Sigmoid colon (tissue), 7 donors: ENCODE results near the gene RITA1. TPM values are rescaled to one million over a fixed set of nuclear protein-coding genes. Genes with fewer than 3 reads are reported as not detected.
A peak's percentile ranks its signal among the peaks of the same experiment; 100 is the strongest.

Experiments used
- DNase-seq: peaks from one replicate; pipeline ENCODE4 v3.0.0-alpha.2; 2019
- H3K27ac ChIP-seq, 4 donors: fragments of 200-600 bp; sonication (generic); one replicate each; pipeline ENCODE4 v1.5.1; 2016 to 2019; ENCODE audit warnings: mild to moderate bottlenecking in 1 of 4
- H3K27me3 ChIP-seq, 3 donors: fragments of 200-600 bp; sonication (generic); one replicate each; pipeline ENCODE4 v1.5.1; 2019; ENCODE audit warnings: mild to moderate bottlenecking in 1 of 3
- H3K36me3 ChIP-seq, 4 donors: fragments of 200-600 bp; sonication (generic); one replicate each; pipeline ENCODE4 v1.5.1; 2016 to 2019
- H3K4me1 ChIP-seq, 4 donors: fragments of 200-600 bp; sonication (generic); one replicate each; pipeline ENCODE4 v1.5.1; 2017 to 2019
- H3K4me3 ChIP-seq, 4 donors: fragments of 200-600 bp; sonication (generic); one replicate each; pipeline ENCODE4 v1.5.1; 2017 to 2019; ENCODE audit warnings: mild to moderate bottlenecking in 2 of 4, moderate library complexity in 1 of 4
- H3K9me3 ChIP-seq, 4 donors: fragments of 200-600 bp in 3 of 4; sonication (generic) in 3 of 4; one replicate each; pipeline versions ENCODE4 v1.5.1 to v1.6.1; 2013 to 2019
- EP300 ChIP-seq, 4 donors: sonication (generic); formaldehyde crosslinking; IDR thresholded peaks; one replicate each; pipeline ENCODE4 v1.6.1; 2017; ENCODE audit warnings: antibody characterized with exemption in 4 of 4
- POLR2A ChIP-seq, 2 donors: fragments of 450-650 bp; IDR thresholded peaks; one replicate each; pipeline ENCODE4 v1.6.1; 2016; ENCODE audit warnings: antibody characterized with exemption in 2 of 2, mild to moderate bottlenecking in 2 of 2, moderate library complexity in 2 of 2
- POLR2AphosphoS5 ChIP-seq, 4 donors: sonication (generic); formaldehyde crosslinking; IDR thresholded peaks; one replicate each; pipeline ENCODE4 v1.6.1; 2017; ENCODE audit warnings: antibody characterized with exemption in 4 of 4
- WGBS, 2 donors: extraction: QIAGEN DNeasy Blood & Tissue Kit; methylation state at CpG; one replicate each; pipeline ENCODE4 v1.1.7; 2013; 5-methylcytosine and 5-hydroxymethylcytosine counted together
- intact Hi-C: fragments of 100-400 bp; cut with DNase I; formaldehyde crosslinking; loops from one replicate; pipeline ENCODE4 v1.15.1; 2023
- polyA plus RNA-seq, 3 donors: library from polyadenylated mRNA; stranded (reverse); fragments of 200-250 nt; gene quantifications; one replicate each; pipeline ENCODE4 v1.2.3, GENCODE V29; 2013
- total RNA-seq, 4 donors: library from RNA; depleted of rRNA; stranded (reverse); fragments of >200 nt; gene quantifications; one replicate each; pipeline ENCODE4 v1.1.0, GENCODE V29; 2016
- TF ChIP-seq, protein P1 (sequence below), 4 experiments: fragments of 450-650 bp in 3 of 4; fragments of 200-600 bp in 1 of 4; IDR thresholded peaks; one replicate each; pipeline ENCODE4 v1.5.1; 2016 to 2019; ENCODE audit warnings: antibody characterized with exemption in 4 of 4, mild to moderate bottlenecking in 3 of 4, moderate library complexity in 2 of 4
- donor health status: healthy with polysubstance abuse.
- donor health status: Bipolar disorder and iron deficiency.
- donor health status: healthy.

RITA1 gene
- total and polyA plus RNA-seq, 7 donors: 12.5 to 28.4 (median 16.5) TPM

GRCh38 chr12:113184900-113185179, 681 bp upstream of the RITA1 start:
- TF ChIP-seq POLR2AphosphoS5 (IDR thresholded peaks at IDR 0.05): peak in 1 of 4 donors; percentile 35
- TF ChIP-seq, protein P1, sequence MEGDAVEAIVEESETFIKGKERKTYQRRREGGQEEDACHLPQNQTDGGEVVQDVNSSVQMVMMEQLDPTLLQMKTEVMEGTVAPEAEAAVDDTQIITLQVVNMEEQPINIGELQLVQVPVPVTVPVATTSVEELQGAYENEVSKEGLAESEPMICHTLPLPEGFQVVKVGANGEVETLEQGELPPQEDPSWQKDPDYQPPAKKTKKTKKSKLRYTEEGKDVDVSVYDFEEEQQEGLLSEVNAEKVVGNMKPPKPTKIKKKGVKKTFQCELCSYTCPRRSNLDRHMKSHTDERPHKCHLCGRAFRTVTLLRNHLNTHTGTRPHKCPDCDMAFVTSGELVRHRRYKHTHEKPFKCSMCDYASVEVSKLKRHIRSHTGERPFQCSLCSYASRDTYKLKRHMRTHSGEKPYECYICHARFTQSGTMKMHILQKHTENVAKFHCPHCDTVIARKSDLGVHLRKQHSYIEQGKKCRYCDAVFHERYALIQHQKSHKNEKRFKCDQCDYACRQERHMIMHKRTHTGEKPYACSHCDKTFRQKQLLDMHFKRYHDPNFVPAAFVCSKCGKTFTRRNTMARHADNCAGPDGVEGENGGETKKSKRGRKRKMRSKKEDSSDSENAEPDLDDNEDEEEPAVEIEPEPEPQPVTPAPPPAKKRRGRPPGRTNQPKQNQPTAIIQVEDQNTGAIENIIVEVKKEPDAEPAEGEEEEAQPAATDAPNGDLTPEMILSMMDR (IDR thresholded peaks at IDR 0.05): no peak
- 0% methylated on average over 20 of the region's 20 CpGs for WGBS, 2 donors
- H3K9me3 ChIP-seq: no peaks in the 10 kb centered on the region
- peak; percentile 95 for DNase-seq
- intact Hi-C loops: loop anchor here (2.0 to 10.0 kb wide), 3 partner anchors 36 to 174 kb away; partner anchors contain the start of genes PLBD2 and TPCN1
- no peaks in the 10 kb centered on the region for H3K27me3 ChIP-seq
- H3K4me3 ChIP-seq: peak overlapping the region; percentile 77 to 99 (median 86)
- H3K36me3 ChIP-seq: peaks cover 1 to 21% (median 7%) of the 10 kb centered on the region in 4 donors
- H3K4me1 ChIP-seq: peaks cover 0 to 30% (median 26%) of the 10 kb centered on the region in 4 donors
- H3K27ac ChIP-seq: peak overlapping the region; percentile 93 to 97 (median 96)

- no peaks in the 10 kb centered on the region for H3K9me3 ChIP-seq
- peak overlapping the region; percentile 93 to 97 (median 96) for H3K27ac ChIP-seq
- WGBS, 2 donors: 4 to 10% methylated on average over 11 of the region's 11 CpGs
Observed at GRCh38 chr12:113186033-113186365, 478 bp downstream of the RITA1 start.

DNA sequence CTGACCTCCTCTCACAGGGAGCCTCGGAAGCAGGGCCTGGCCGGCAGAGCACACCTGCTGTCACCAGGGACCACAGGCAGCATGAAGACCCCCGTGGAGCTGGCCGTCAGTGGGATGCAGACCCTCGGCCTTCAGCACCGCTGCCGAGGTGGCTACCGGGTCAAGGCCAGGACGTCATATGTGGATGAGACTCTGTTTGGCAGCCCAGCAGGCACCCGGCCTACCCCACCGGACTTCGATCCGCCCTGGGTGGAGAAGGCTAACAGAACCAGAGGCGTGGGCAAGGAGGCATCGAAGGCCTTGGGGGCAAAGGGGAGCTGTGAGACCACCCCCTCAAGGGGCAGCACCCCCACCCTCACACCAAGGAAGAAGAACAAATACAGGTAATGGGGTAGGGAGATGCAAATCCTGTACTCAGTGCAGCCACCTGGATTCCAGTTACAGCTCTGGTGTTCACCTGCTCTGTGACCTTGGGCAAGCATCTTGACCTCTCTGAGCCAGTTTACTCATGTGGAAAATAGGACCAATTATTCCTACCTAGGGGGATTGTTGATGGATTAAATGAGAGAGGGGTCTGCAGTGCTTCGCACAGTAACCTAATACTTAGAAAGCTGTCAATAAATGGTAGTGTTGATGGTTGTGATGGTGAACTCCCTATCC, 1.3 kb downstream of the RITA1 start:
- peak overlapping the region in 3 of 4 donors; percentile 4 to 96 (median 95) for H3K27ac ChIP-seq
- no peak for TF ChIP-seq POLR2AphosphoS5 (IDR thresholded peaks at IDR 0.05)
- no peak for TF ChIP-seq EP300 (IDR thresholded peaks at IDR 0.05)
- TF ChIP-seq, protein P1 (IDR thresholded peaks at IDR 0.05): no peak
- TF ChIP-seq POLR2A (IDR thresholded peaks at IDR 0.05): no peak
- DNase-seq: no peak

More at GRCh38 chr12:113186033-113186365, 478 bp downstream of the RITA1 start:
- intact Hi-C loops: loop anchor here (10.0 kb wide), 1 partner anchor 59 kb away; no protein-coding TSS in a partner anchor
- peaks cover 0 to 30% (median 26%) of the 10 kb centered on the region in 4 donors for H3K4me1 ChIP-seq
- TF ChIP-seq POLR2AphosphoS5 (IDR thresholded peaks at IDR 0.05) (no peak), EP300 (IDR thresholded peaks at IDR 0.05) (no peak), POLR2A (IDR thresholded peaks at IDR 0.05) (no peak)
- TF ChIP-seq, protein P1 (IDR thresholded peaks at IDR 0.05): no peak
- DNase-seq: no peak
- H3K4me3 ChIP-seq: peak overlapping the region; percentile 77 to 99 (median 86)
- H3K27me3 ChIP-seq: no peaks in the 10 kb centered on the region
- peaks cover 0 to 17% (median 0%) of the 10 kb centered on the region in 4 donors for H3K36me3 ChIP-seq

GRCh38 chr12:113189361-113189760, 3.8 kb downstream of the RITA1 start:
- TF ChIP-seq, protein P1 (IDR thresholded peaks at IDR 0.05): no peak
- TF ChIP-seq POLR2AphosphoS5 (IDR thresholded peaks at IDR 0.05) (no peak), EP300 (IDR thresholded peaks at IDR 0.05) (no peak), POLR2A (IDR thresholded peaks at IDR 0.05) (no peak)
- no peak overlapping the region for H3K4me3 ChIP-seq
- H3K9me3 ChIP-seq: no peaks in the 10 kb centered on the region
- no peak overlapping the region for H3K27ac ChIP-seq
- WGBS, 2 donors: 78 to 87% methylated on average over 2 of the region's 2 CpGs
- no peak for DNase-seq
- H3K27me3 ChIP-seq: no peaks in the 10 kb centered on the region
- peaks cover 0 to 28% (median 24%) of the 10 kb centered on the region in 4 donors for H3K4me1 ChIP-seq
- intact Hi-C loops: loop anchor here (10.0 kb wide), 1 partner anchor 55 kb away; no protein-coding TSS in a partner anchor
- peaks cover 0 to 29% (median 10%) of the 10 kb centered on the region in 4 donors for H3K36me3 ChIP-seq

More for the DNA sequence above, 1.3 kb downstream of the RITA1 start:
- Histone ChIP-seq H3K4me3 (peak overlapping the region in 1 of 4 donors; percentile 77), H3K9me3 (no peaks in the 10 kb centered on the region), H3K27me3 (no peaks in the 10 kb centered on the region), H3K36me3 (peaks cover 0 to 23% (median 6%) of the 10 kb centered on the region in 4 donors), H3K4me1 (peaks cover 0 to 30% (median 26%) of the 10 kb centered on the region in 4 donors)
- 31 to 82% methylated on average over 16 of the region's 16 CpGs for WGBS, 2 donors
- intact Hi-C loops: loop anchor here (10.0 kb wide), 1 partner anchor 58 kb away; no protein-coding TSS in a partner anchor
